BLaER1 (cell line): Measurements from ENCODE around the gene TAL1.

Source experiments
- H3K27ac ChIP-seq: shearing (Covaris generic); formaldehyde crosslinking; 2 replicates; pipeline ENCODE4 v1.8.1; 2022
- H3K27me3 ChIP-seq: shearing (Covaris generic); formaldehyde crosslinking; 2 replicates; pipeline ENCODE4 v1.8.1; 2022
- H3K36me3 ChIP-seq: shearing (Covaris generic); formaldehyde crosslinking; 2 replicates; pipeline ENCODE4 v1.8.1; 2022
- H3K4me1 ChIP-seq: shearing (Covaris generic); formaldehyde crosslinking; 2 replicates; pipeline ENCODE4 v1.8.1; 2022
- H3K4me2 ChIP-seq: shearing (Covaris generic); formaldehyde crosslinking; 2 replicates; pipeline ENCODE4 v1.8.1; 2022
- H3K4me3 ChIP-seq: shearing (Covaris generic); formaldehyde crosslinking; 2 replicates; pipeline ENCODE4 v1.8.1; 2022
- H3K9ac ChIP-seq: shearing (Covaris generic); formaldehyde crosslinking; 2 replicates; pipeline ENCODE4 v1.8.1; 2022
- H3K9me3 ChIP-seq: shearing (Covaris generic); formaldehyde crosslinking; 2 replicates; pipeline ENCODE4 v1.8.1; 2022
- H4K20me1 ChIP-seq: shearing (Covaris generic); formaldehyde crosslinking; 2 replicates; pipeline ENCODE4 v1.8.1; 2022
- Cebpa-rat ChIP-seq: shearing (Covaris generic); IDR thresholded peaks from 2 replicates; pipeline ENCODE4 v1.8.1; 2022

The TAL1 gene

GRCh38 chr1:47172782-47173181 is 59.2 kb downstream of the TAL1 start:
- Histone ChIP-seq H3K27ac (no peak overlapping the region), H3K27me3 (no peaks in the 10 kb centered on the region), H3K9me3 (no peaks in the 10 kb centered on the region), H3K36me3 (no peaks in the 10 kb centered on the region), H4K20me1 (no peaks in the 10 kb centered on the region), H3K4me1 (no peaks in the 10 kb centered on the region), H3K4me3 (no peak overlapping the region), H3K4me2 (no peak overlapping the region), H3K9ac (no peak overlapping the region)
- no peak for TF ChIP-seq Cebpa-rat
